Hair follicle dermal papilla cell (primary cell): ENCODE measurements around the gene ACER3. TPM values are rescaled to one million over a fixed set of nuclear protein-coding genes. Genes with fewer than 3 reads are reported as not detected.

Source experiments
- total RNA-seq: library from RNA; depleted of rRNA; stranded (reverse); fragments of >200 nt; gene quantifications from 2 replicates; pipeline ENCODE4 v1.2.3, GENCODE V29; 2012

The ACER3 gene
- 40.9 and 50.8 TPM in 2 replicates for total RNA-seq

GRCh38 chr11:76860539-76861475 lies at the start of gene ACER3:
TSS of gene ACER3 (plus strand) at chr11:76860918. CDS start at chr11:76860977, 59 bp downstream.

GRCh38 chr11:77066229-77067042 lies 205.7 kb downstream of the ACER3 start, which contains the start of gene CAPN5:
TSS of gene CAPN5 (plus strand) at chr11:77066971. CDS start at chr11:77084887, 17,916 bp downstream.

Other genes with a start within 250 kb of the ACER3 start
- 46.4 and 51.4 TPM in 2 replicates for gene LRRC32, start 190.2 kb upstream of the ACER3 start, total RNA-seq
- 39.7 and 41.1 TPM in 2 replicates for gene TSKU, start 77.6 kb upstream of the ACER3 start, total RNA-seq
- gene B3GNT6, start 173.5 kb downstream of the ACER3 start, total RNA-seq: not detected in 2 replicates
- gene CAPN5, start 206.1 kb downstream of the ACER3 start, total RNA-seq: 19.1 and 19.5 TPM in 2 replicates
- gene OMP, start 241.9 kb downstream of the ACER3 start, total RNA-seq: 0.85 TPM in 1 of 2 replicates, not detected in the other